GM23338 (cell line): ENCODE results near the gene PACS2.

Experiments
- CREB1 ChIP-seq: fragments of 250-450 bp; sonication (Bioruptor Pico); IDR thresholded peaks from 2 replicates; pipeline ENCODE4 v1.5.0; 2020; ENCODE audit warnings: low read depth, mild to moderate bottlenecking, moderate library complexity
- CTCF ChIP-seq, 2 experiments: fragments of 200-600 bp in 1 of 2; sonication (generic) in 1 of 2; conservative IDR thresholded peaks; 2 replicates each; pipeline versions ENCODE4 v1.5.1 to v1.6.1; 2016 to 2017; ENCODE audit warnings: antibody characterized with exemption in 2 of 2, low read depth in 2 of 2, mild to moderate bottlenecking in 2 of 2, moderate library complexity in 1 of 2
- ETS1 ChIP-seq: IDR thresholded peaks from 2 replicates; pipeline ENCODE4 v1.6.1; 2016; ENCODE audit warnings: antibody characterized with exemption
- EZH2 ChIP-seq: fragments of 200-600 bp; sonication (generic); IDR thresholded peaks from one replicate; pipeline ENCODE4 v1.8.0; 2017; ENCODE audit warnings: antibody characterized with exemption, mild to moderate bottlenecking, low read depth; ENCODE audit not compliant: unreplicated experiment
- EZH2phosphoT487 ChIP-seq: fragments of 200-600 bp; sonication (generic); IDR thresholded peaks from one replicate; pipeline ENCODE4 v1.8.1; 2018; ENCODE audit warnings: antibody characterized with exemption; ENCODE audit not compliant: unreplicated experiment
- NANOG ChIP-seq: IDR thresholded peaks from 2 replicates; pipeline ENCODE4 v1.6.1; 2016; ENCODE audit warnings: antibody characterized with exemption, borderline replicate concordance
- POLR2AphosphoS5 ChIP-seq: IDR thresholded peaks from 2 replicates; pipeline ENCODE4 v1.6.1; 2016; ENCODE audit warnings: antibody characterized with exemption, low read depth
- REST ChIP-seq: IDR thresholded peaks from one replicate; pipeline ENCODE4 v1.6.1; 2018; ENCODE audit warnings: antibody characterized with exemption; ENCODE audit not compliant: unreplicated experiment
- STAT1 ChIP-seq: IDR thresholded peaks from one replicate; pipeline ENCODE4 v1.6.1; 2016; ENCODE audit warnings: antibody characterized with exemption; ENCODE audit not compliant: unreplicated experiment
- ZNF331 ChIP-seq: fragments of 250-450 bp; sonication (Bioruptor Pico); IDR thresholded peaks from 2 replicates; pipeline ENCODE4 v1.5.0; 2020; ENCODE audit warnings: low read depth, mild to moderate bottlenecking, moderate library complexity

- TF ChIP-seq EZH2phosphoT487 (no peak), REST (no peak), CTCF (conservative IDR thresholded peaks at IDR 0.05; ENCODE audit: low read depth in 2 of 2) (no peak), STAT1 (no peak), EZH2 (no peak), POLR2AphosphoS5 (no peak), ETS1 (no peak), CREB1 (CRISPR knock-in tag) (no peak), ZNF331 (no peak), NANOG (no peak)
Observed at GRCh38 chr14:105397350-105397931, 82.9 kb downstream of the PACS2 start.
